ENCODE results near the gene NTNG2.

- TF ChIP-seq CTCF (IDR thresholded peaks at IDR 0.05) (no peak), POLR2A (IDR thresholded peaks at IDR 0.05) (no peak), POLR2AphosphoS5 (IDR thresholded peaks at IDR 0.05; ENCODE audit: insufficient read depth in 1 of 2, low read depth in 1 of 2) (no peak)
These were observed 20.6 kb downstream of the NTNG2 start for GRCh38 chr9:132182314-132183091.

Measured in vagina (tissue), 2 donors.